Sigmoid colon (tissue), 7 donors: Measurements from ENCODE around the gene RPP14. TPM values are rescaled to one million over a fixed set of nuclear protein-coding genes. Genes with fewer than 3 reads are reported as not detected.

ENCODE experiments used
- DNase-seq: peaks from one replicate; pipeline ENCODE4 v3.0.0-alpha.2; 2019
- H3K27ac ChIP-seq, 4 donors: fragments of 200-600 bp; sonication (generic); one replicate each; pipeline ENCODE4 v1.5.1; 2016 to 2019; ENCODE audit warnings: mild to moderate bottlenecking in 1 of 4
- H3K27me3 ChIP-seq, 3 donors: fragments of 200-600 bp; sonication (generic); one replicate each; pipeline ENCODE4 v1.5.1; 2019; ENCODE audit warnings: mild to moderate bottlenecking in 1 of 3
- H3K36me3 ChIP-seq, 4 donors: fragments of 200-600 bp; sonication (generic); one replicate each; pipeline ENCODE4 v1.5.1; 2016 to 2019
- H3K4me1 ChIP-seq, 4 donors: fragments of 200-600 bp; sonication (generic); one replicate each; pipeline ENCODE4 v1.5.1; 2017 to 2019
- H3K4me3 ChIP-seq, 4 donors: fragments of 200-600 bp; sonication (generic); one replicate each; pipeline ENCODE4 v1.5.1; 2017 to 2019; ENCODE audit warnings: mild to moderate bottlenecking in 2 of 4, moderate library complexity in 1 of 4
- H3K9me3 ChIP-seq, 4 donors: fragments of 200-600 bp in 3 of 4; sonication (generic) in 3 of 4; one replicate each; pipeline versions ENCODE4 v1.5.1 to v1.6.1; 2013 to 2019
- CTCF ChIP-seq, 4 experiments: fragments of 450-650 bp in 3 of 4; fragments of 200-600 bp in 1 of 4; IDR thresholded peaks; one replicate each; pipeline ENCODE4 v1.5.1; 2016 to 2019; ENCODE audit warnings: antibody characterized with exemption in 4 of 4, mild to moderate bottlenecking in 3 of 4, moderate library complexity in 2 of 4
- EP300 ChIP-seq, 4 donors: sonication (generic); formaldehyde crosslinking; IDR thresholded peaks; one replicate each; pipeline ENCODE4 v1.6.1; 2017; ENCODE audit warnings: antibody characterized with exemption in 4 of 4
- POLR2A ChIP-seq, 2 donors: fragments of 450-650 bp; IDR thresholded peaks; one replicate each; pipeline ENCODE4 v1.6.1; 2016; ENCODE audit warnings: antibody characterized with exemption in 2 of 2, mild to moderate bottlenecking in 2 of 2, moderate library complexity in 2 of 2
- POLR2AphosphoS5 ChIP-seq, 4 donors: sonication (generic); formaldehyde crosslinking; IDR thresholded peaks; one replicate each; pipeline ENCODE4 v1.6.1; 2017; ENCODE audit warnings: antibody characterized with exemption in 4 of 4
- WGBS, 2 donors: extraction: QIAGEN DNeasy Blood & Tissue Kit; methylation state at CpG; one replicate each; pipeline ENCODE4 v1.1.7; 2013; 5-methylcytosine and 5-hydroxymethylcytosine counted together
- intact Hi-C: fragments of 100-400 bp; cut with DNase I; formaldehyde crosslinking; loops from one replicate; pipeline ENCODE4 v1.15.1; 2023
- polyA plus RNA-seq, 3 donors: library from polyadenylated mRNA; stranded (reverse); fragments of 200-250 nt; gene quantifications; one replicate each; pipeline ENCODE4 v1.2.3, GENCODE V29; 2013
- total RNA-seq, 4 donors: library from RNA; depleted of rRNA; stranded (reverse); fragments of >200 nt; gene quantifications; one replicate each; pipeline ENCODE4 v1.1.0, GENCODE V29; 2016
- donor health status: healthy with polysubstance abuse.
- donor health status: Bipolar disorder and iron deficiency.
- donor health status: healthy.

Gene RPP14
- total and polyA plus RNA-seq, 7 donors, result 10.8 to 16.7 (median 14.5) TPM

GRCh38 chr3:58323529-58324390, 17.7 kb downstream of the RPP14 start:
- Histone ChIP-seq H3K27me3 (no peaks in the 10 kb centered on the region), H3K36me3 (peaks cover 0 to 13% (median 3%) of the 10 kb centered on the region in 4 donors), H3K27ac (no peak overlapping the region), H3K4me1 (peaks cover 0 to 14% (median 11%) of the 10 kb centered on the region in 4 donors), H3K4me3 (no peak overlapping the region), H3K9me3 (no peaks in the 10 kb centered on the region)
- TF ChIP-seq POLR2AphosphoS5 (IDR thresholded peaks at IDR 0.05) (no peak), POLR2A (IDR thresholded peaks at IDR 0.05) (no peak), CTCF (IDR thresholded peaks at IDR 0.05) (no peak), EP300 (IDR thresholded peaks at IDR 0.05) (no peak)
- intact Hi-C loops, result loop anchor here (2.0 kb wide), 1 partner anchor 91 kb away; no protein-coding TSS in a partner anchor
- DNase-seq, result no peak
- WGBS, 2 donors, result 83 to 90% methylated on average over 3 of the region's 3 CpGs

- H3K27ac ChIP-seq, result peak overlapping the region; percentile 10 to 53 (median 36)
- no peak overlapping the region for H3K4me3 ChIP-seq
- intact Hi-C loops, result no loop called here
- no peaks in the 10 kb centered on the region for H3K27me3 ChIP-seq
- peaks cover 0 to 4% (median 0%) of the 10 kb centered on the region in 4 donors for H3K36me3 ChIP-seq
- H3K9me3 ChIP-seq, result no peaks in the 10 kb centered on the region
- peaks cover 0 to 14% (median 11%) of the 10 kb centered on the region in 4 donors for H3K4me1 ChIP-seq
- TF ChIP-seq POLR2AphosphoS5 (IDR thresholded peaks at IDR 0.05) (no peak), EP300 (IDR thresholded peaks at IDR 0.05) (no peak), POLR2A (IDR thresholded peaks at IDR 0.05) (no peak), CTCF (IDR thresholded peaks at IDR 0.05) (no peak)
- WGBS, 2 donors, result 71 to 77% methylated on average over 7 of the region's 7 CpGs
- DNase-seq, result no peak
Observed at GRCh38 chr3:58324391-58325390, 18.6 kb downstream of the RPP14 start.

GRCh38 chr3:58325525-58325992, 19.5 kb downstream of the RPP14 start:
- intact Hi-C loops, result no loop called here
- WGBS, 2 donors, result 15 to 46% methylated on average over 2 of the region's 2 CpGs
- no peak overlapping the region for H3K4me3 ChIP-seq
- H3K27me3 ChIP-seq, result no peaks in the 10 kb centered on the region
- H3K36me3 ChIP-seq, result no peaks in the 10 kb centered on the region
- H3K27ac ChIP-seq, result peak overlapping the region; percentile 10 to 53 (median 36)
- no peaks in the 10 kb centered on the region for H3K9me3 ChIP-seq
- no peak for DNase-seq
- peaks cover 0 to 14% (median 11%) of the 10 kb centered on the region in 4 donors for H3K4me1 ChIP-seq
- no peak for TF ChIP-seq EP300 (IDR thresholded peaks at IDR 0.05)
- TF ChIP-seq POLR2A (IDR thresholded peaks at IDR 0.05), result no peak
- no peak for TF ChIP-seq POLR2AphosphoS5 (IDR thresholded peaks at IDR 0.05)
- TF ChIP-seq CTCF (IDR thresholded peaks at IDR 0.05), result no peak

- DNase-seq, result no peak
- Histone ChIP-seq H3K9me3 (no peaks in the 10 kb centered on the region), H3K27ac (peak overlapping the region in 1 of 4 donors; percentile 28), H3K4me3 (no peak overlapping the region), H3K4me1 (peaks cover 0 to 12% (median 11%) of the 10 kb centered on the region in 4 donors), H3K27me3 (no peaks in the 10 kb centered on the region), H3K36me3 (no peaks in the 10 kb centered on the region)
- TF ChIP-seq EP300 (IDR thresholded peaks at IDR 0.05) (no peak), POLR2A (IDR thresholded peaks at IDR 0.05) (no peak), POLR2AphosphoS5 (IDR thresholded peaks at IDR 0.05) (no peak), CTCF (IDR thresholded peaks at IDR 0.05) (no peak)
- intact Hi-C loops, result no loop called here
- 93 to 95% methylated on average over 8 of the region's 8 CpGs for WGBS, 2 donors
Observed at GRCh38 chr3:58326267-58326900, 20.3 kb downstream of the RPP14 start.
